Right lobe of liver (tissue), 6 donors: ENCODE results near the gene PCP4L1. TPM values are rescaled to one million over a fixed set of nuclear protein-coding genes. Genes with fewer than 3 reads are reported as not detected.
A peak's percentile ranks its signal among the peaks of the same experiment; 100 is the strongest.

Experiments used
- ATAC-seq, 4 donors: fragments of 200-7000 bp; cut with Tn5 transposase; one replicate each; pipeline ENCODE4 v1.9.1; 2020; ENCODE audit warnings: mild to moderate bottlenecking in 4 of 4, moderate library complexity in 4 of 4
- DNase-seq, 3 donors: peaks; one replicate each; pipeline ENCODE4 v3.0.0-alpha.2; 2020
- H3K27ac ChIP-seq, 3 donors: fragments of 200-600 bp; one replicate each; pipeline ENCODE4 v1.8.0; 2022
- H3K27me3 ChIP-seq, 2 donors: fragments of 200-600 bp; one replicate each; pipeline ENCODE4 v1.8.0; 2022
- H3K36me3 ChIP-seq, 4 donors: fragments of 200-600 bp; sonication (generic) in 1 of 4; one replicate each; pipeline versions ENCODE4 v1.5.1 to v1.8.0; 2017 to 2022; ENCODE audit warnings: control low read depth in 1 of 4
- H3K4me1 ChIP-seq, 4 donors: fragments of 200-600 bp; sonication (generic) in 1 of 4; one replicate each; pipeline versions ENCODE4 v1.5.1 to v1.8.0; 2017 to 2022; ENCODE audit warnings: control low read depth in 1 of 4
- H3K4me3 ChIP-seq, 3 donors: fragments of 200-600 bp; one replicate each; pipeline ENCODE4 v1.8.0; 2022
- H3K9me3 ChIP-seq, 4 donors: fragments of 200-600 bp; sonication (generic) in 1 of 4; one replicate each; pipeline versions ENCODE4 v1.5.1 to v1.8.0; 2017 to 2022; ENCODE audit warnings: control low read depth in 1 of 4
- CTCF ChIP-seq, 4 donors: fragments of 200-600 bp in 3 of 4; fragments of 450-650 bp in 1 of 4; IDR thresholded peaks; one replicate each; pipeline versions ENCODE4 v1.5.1 to v1.8.0; 2016 to 2022; ENCODE audit warnings: antibody characterized with exemption in 4 of 4, mild to moderate bottlenecking in 2 of 4
- POLR2A ChIP-seq: fragments of 450-650 bp; IDR thresholded peaks from one replicate; pipeline ENCODE4 v1.6.1; 2017; ENCODE audit warnings: antibody characterized with exemption, mild to moderate bottlenecking
- WGBS: methylation state at CpG from one replicate; pipeline ENCODE4 v1.1.6; 2018; ENCODE audit warnings: low coverage, low lambda C conversion rate; ENCODE audit not compliant: insufficient coverage; ENCODE audit errors: missing lambda C conversion rate; 5-methylcytosine and 5-hydroxymethylcytosine counted together
- intact Hi-C, 2 donors: fragments of 100-400 bp; cut with DNase I; formaldehyde crosslinking; loops; one replicate each; pipeline versions ENCODE4 v1.11.2 to v1.14.1; 2022
- total RNA-seq, 6 experiments: library from RNA; depleted of rRNA in 2 of 6; stranded (reverse); fragments of >200 nt in 2 of 6; fragmentation: NEBNext Ultra II Directional in 3 of 6; extraction: Animal tissue kit (Norgen Biotek cat#: 25700) in 3 of 6; gene quantifications; one replicate each; pipeline versions ENCODE4 v1.1.0 to v1.2.4, GENCODE V29; 2016 to 2023
- donor health status: DM: no; HTN: yes; CAD: no.
- donor health status: DM: no; HTN: no; CAD: no.
- donor health status: DM: no; HTN: no; CAD: no.
- donor health status: DM: no; HTN: yes; CAD: no.
- donor health status: DM: no; HTN: yes; CAD: no.

PCP4L1 gene
- total RNA-seq, 6 experiments from 2014 or later, result 1.3 to 6.0 (median 2.9) TPM

- H3K36me3 ChIP-seq, result peaks cover 0 to 26% (median 13%) of the 10 kb centered on the region in 4 donors
- WGBS, result 3% methylated on average over 4 of the region's 7 CpGs
- no peaks in the 10 kb centered on the region for H3K27me3 ChIP-seq
- H3K4me3 ChIP-seq, result peak overlapping the region in 2 of 3 donors; percentile 3 to 31
- intact Hi-C loops, result no loop called here
- ATAC-seq, result peak; percentile 43 to 66 (median 60)
- DNase-seq, result no peak
- TF ChIP-seq POLR2A (peak; percentile 76), CTCF (IDR thresholded peaks at IDR 0.05) (no peak)
- peaks cover 0 to 51% (median 8%) of the 10 kb centered on the region in 4 donors for H3K4me1 ChIP-seq
- no peaks in the 10 kb centered on the region for H3K9me3 ChIP-seq
- H3K27ac ChIP-seq, result peak overlapping the region; percentile 66 to 93 (median 90)
Measured at GRCh38 chr1:161216945-161217712, 41.4 kb upstream of the PCP4L1 start.

- 50% methylated on average over 3 of the region's 6 CpGs for WGBS
- Histone ChIP-seq H3K27me3 (no peaks in the 10 kb centered on the region), H3K36me3 (peaks cover 0 to 19% (median 11%) of the 10 kb centered on the region in 4 donors), H3K9me3 (no peaks in the 10 kb centered on the region), H3K4me1 (peaks cover 0 to 51% (median 8%) of the 10 kb centered on the region in 4 donors), H3K27ac (peak overlapping the region; percentile 66 to 93 (median 90)), H3K4me3 (peak overlapping the region in 1 of 3 donors; percentile 31)
- intact Hi-C loops, result no loop called here
- TF ChIP-seq POLR2A, result no peak
- TF ChIP-seq CTCF (IDR thresholded peaks at IDR 0.05), result no peak
- ATAC-seq (no peak), DNase-seq (no peak)
Measured at GRCh38 chr1:161217831-161218230, 40.7 kb upstream of the PCP4L1 start.

- Histone ChIP-seq H3K4me1 (peaks cover 0 to 53% (median 8%) of the 10 kb centered on the region in 4 donors), H3K27me3 (no peaks in the 10 kb centered on the region), H3K36me3 (peaks cover 0 to 13% (median 4%) of the 10 kb centered on the region in 4 donors), H3K9me3 (no peaks in the 10 kb centered on the region), H3K4me3 (no peak overlapping the region), H3K27ac (peak overlapping the region; percentile 6 to 93 (median 90))
- TF ChIP-seq CTCF (IDR thresholded peaks at IDR 0.05), result no peak
- TF ChIP-seq POLR2A, result peak; percentile 11
- DNase-seq, result no peak
- 24% methylated on average over 3 of the region's 8 CpGs for WGBS
- intact Hi-C loops, result no loop called here
- ATAC-seq, result peak in 2 of 4 donors; percentile 0 to 11
Measured at GRCh38 chr1:161218301-161219077, 40.1 kb upstream of the PCP4L1 start.

GRCh38 chr1:161219078-161219892 lies 39.3 kb upstream of the PCP4L1 start:
- peak in 2 of 4 donors; percentile 4 to 8 for ATAC-seq
- intact Hi-C loops, result no loop called here
- H3K27me3 ChIP-seq, result no peaks in the 10 kb centered on the region

More at GRCh38 chr1:161219078-161219892, 39.3 kb upstream of the PCP4L1 start:
- WGBS, result 38% methylated on average over 4 of the region's 5 CpGs
- Histone ChIP-seq H3K4me3 (no peak overlapping the region), H3K9me3 (no peaks in the 10 kb centered on the region), H3K27ac (peak overlapping the region in 2 of 3 donors; percentile 6 to 90), H3K36me3 (peaks cover 0 to 5% (median 0%) of the 10 kb centered on the region in 4 donors), H3K4me1 (peaks cover 0 to 57% (median 8%) of the 10 kb centered on the region in 4 donors)
- TF ChIP-seq POLR2A (peak; percentile 0), CTCF (IDR thresholded peaks at IDR 0.05) (no peak)
- DNase-seq, result no peak
